ENCODE measurements around the gene GXYLT1.
"Not testable (repeated sequence)": the region's sequence is repeated elsewhere in the genome, so short reads cannot be mapped to it uniquely, and the experiment has no call there.

The GXYLT1 gene

DNA sequence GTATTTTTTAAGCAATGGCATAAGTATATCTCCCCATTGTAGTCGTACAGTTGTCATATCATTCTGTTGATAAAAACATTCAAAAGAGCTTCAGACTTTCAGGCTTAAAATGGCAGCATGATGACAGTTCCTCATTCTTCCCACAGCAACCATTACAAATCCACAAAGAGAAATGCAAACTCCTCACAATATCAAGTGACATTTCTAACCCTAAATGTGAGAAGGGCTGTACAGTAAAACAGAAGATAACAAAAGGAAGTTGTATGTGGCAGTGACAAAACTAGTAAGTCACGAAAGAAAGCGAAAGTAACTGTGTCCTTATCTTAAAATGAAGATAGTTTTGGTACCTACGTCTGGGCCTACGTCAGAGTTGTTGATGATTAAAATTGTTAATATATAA lies 46.7 kb downstream of the GXYLT1 start:
- no peak for DNase-seq (ENCODE audit: low spot score)

DNA sequence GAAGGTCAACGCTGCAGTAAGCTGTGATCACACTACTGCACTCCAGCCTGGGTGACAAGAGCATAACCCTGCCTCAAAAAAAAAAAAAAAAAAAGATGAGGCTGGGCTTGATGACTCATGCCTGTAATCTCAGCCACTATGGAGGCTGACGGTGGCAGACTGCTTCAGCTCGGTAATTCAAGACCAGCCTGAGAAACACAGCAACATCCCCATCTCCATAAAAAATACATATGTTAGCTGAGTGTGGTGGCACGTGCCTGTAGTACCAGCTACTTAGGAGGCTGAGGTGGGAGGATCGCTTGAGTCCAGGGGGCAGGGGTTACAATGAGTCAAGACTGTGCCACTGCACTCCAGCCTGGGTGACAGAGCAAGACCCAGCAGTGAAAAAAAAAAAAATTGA lies 50.4 kb downstream of the GXYLT1 start:
- DNase-seq (ENCODE audit: low spot score) = no peak

DNA sequence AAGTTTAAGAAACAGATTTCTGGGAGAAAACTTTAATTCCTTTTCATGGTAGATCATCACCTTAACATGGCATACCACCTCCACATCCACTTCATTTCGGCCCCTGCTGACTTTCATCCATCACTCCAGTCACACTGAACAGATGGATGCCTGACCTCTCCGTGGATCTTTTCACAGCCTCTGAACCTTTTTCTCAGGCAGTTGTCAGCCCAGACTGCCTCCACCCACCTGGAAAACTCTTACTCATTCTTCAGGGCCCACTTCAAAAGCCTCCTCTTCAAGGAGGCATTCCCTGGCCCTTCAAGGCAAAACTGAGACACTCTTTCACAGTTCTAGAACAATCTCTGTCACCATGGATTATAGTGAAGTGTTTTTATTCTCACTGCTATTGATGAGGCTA lies 52.9 kb downstream of the GXYLT1 start:
- DNase-seq (ENCODE audit: low spot score) = no peak

DNA sequence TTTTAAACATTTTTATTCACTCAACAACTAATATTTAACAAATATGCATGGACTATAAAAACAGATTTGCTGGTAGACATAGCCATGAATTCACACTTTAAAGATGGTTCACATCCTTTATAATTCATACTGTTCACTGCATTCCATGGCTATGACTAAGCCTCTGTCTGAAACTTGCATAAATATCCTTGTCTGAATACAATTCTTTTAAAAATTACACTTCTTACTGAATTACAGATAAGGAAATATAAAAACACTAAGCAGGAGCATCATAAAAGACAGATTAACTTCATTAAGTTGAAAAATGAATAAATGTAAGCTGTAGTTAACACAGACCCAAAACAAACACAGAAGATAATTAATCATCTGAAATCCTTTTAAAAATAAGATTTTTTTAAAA lies 53.8 kb downstream of the GXYLT1 start:
- DNase-seq (ENCODE audit: low spot score) = no peak

DNA sequence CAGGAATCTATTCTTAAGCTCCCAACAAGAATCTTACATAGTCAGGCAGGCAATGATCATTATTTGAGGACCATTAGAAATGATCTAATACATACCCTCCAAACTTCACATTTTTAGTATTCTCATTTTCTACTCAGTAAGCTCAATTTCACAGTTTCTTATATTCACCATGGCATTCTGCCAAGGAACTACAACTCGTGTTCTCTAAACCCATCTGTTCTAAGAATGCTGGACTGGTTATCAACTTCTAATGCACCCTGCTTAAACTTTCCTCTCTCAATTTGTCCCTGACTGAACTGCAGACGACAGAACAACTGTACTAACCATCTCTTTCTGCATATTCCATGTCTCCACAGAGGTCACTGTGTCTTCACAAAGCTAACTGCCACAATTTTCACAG lies 58.6 kb downstream of the GXYLT1 start:
- DNase-seq (ENCODE audit: low spot score) = no peak

DNA sequence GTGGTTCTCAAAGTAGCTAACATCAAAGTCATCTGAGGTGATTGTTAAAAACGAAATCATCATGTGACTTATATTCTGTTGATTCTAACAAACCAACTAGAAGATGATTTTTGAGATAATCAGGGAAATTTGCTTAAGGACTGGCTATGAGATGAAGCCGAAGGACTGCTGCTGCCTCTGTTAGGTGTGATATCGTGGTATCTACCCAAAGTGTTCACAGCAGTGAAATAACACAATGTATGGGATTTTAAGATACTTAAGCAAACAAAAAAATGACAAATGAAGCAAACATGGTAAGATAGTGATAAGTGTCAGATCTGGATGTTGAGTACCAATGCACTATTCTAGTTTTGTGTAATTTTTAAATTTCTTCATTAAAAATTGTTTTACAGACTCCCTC lies 59.1 kb downstream of the GXYLT1 start:
- DNase-seq (ENCODE audit: low spot score) = no peak

GRCh38 chr12:42084522-42084921 lies 60.2 kb downstream of the GXYLT1 start:
- no peak for DNase-seq (ENCODE audit: low spot score)

GRCh38 chr12:42076976-42077375 lies 67.7 kb downstream of the GXYLT1 start:
- DNase-seq (ENCODE audit: low spot score) = no peak

GRCh38 chr12:42070036-42070435 lies 74.6 kb downstream of the GXYLT1 start:
- no peak for DNase-seq (ENCODE audit: low spot score)

- no peak for DNase-seq (ENCODE audit: low spot score)
These were observed 85.5 kb downstream of the GXYLT1 start for GRCh38 chr12:42059127-42059526.

- DNase-seq (ENCODE audit: low spot score) = no peak
These were observed 88.5 kb downstream of the GXYLT1 start for GRCh38 chr12:42056130-42056529.

GRCh38 chr12:42053456-42053855 lies 91.2 kb downstream of the GXYLT1 start:
- DNase-seq (ENCODE audit: low spot score) = no peak

GRCh38 chr12:42048980-42049379 lies 95.7 kb downstream of the GXYLT1 start:
- DNase-seq (ENCODE audit: low spot score) = not testable (repeated sequence)

DNA sequence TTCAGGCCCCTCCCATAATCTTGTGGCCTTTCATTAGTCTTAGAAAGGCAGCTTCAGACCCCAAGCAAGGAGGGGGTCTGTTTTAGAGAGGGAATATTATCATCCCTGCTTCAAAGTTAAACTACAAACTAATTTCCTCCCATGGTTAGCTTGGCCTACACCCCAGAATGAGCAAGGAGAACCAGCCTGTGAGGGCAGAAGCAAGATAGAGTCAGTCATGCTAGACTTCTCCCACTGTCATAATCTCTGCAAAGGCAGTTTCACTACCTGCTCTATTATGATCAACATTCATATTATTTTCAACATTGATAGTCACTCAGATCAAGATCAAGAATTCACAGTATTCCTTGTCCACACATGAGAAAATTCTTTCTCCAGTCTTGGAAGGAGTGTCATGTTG lies 105.1 kb downstream of the GXYLT1 start:
- no peak for DNase-seq (ENCODE audit: low spot score)

DNA sequence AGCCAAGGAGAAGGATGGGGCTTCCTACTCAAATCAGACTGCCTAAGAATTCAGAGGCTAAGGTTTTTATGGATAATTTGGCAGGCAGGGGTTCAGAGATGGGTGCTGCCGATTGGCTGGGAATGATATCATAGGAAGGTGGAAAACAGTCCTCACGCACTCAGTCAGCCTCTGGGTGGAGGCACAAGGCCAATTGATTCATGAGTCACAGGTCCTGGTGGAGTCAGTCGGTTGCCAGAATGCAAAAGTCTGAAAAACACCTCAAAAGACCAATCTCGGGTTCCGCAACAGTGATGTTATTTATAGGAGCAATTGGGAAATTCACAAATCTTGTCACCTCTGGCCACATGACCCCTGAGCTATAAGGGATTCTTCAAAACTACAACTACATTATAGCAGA lies 105.5 kb downstream of the GXYLT1 start:
- DNase-seq (ENCODE audit: low spot score) = no peak

GRCh38 chr12:42031847-42032564 lies 112.7 kb downstream of the GXYLT1 start:
- no peak for DNase-seq (ENCODE audit: low spot score)

All from SW480 (cell line).